ENCODE data around the gene MMP7. TPM values are rescaled to one million over a fixed set of nuclear protein-coding genes. Genes with fewer than 3 reads are reported as not detected.

MMP7 gene
- total RNA-seq, 1 experiment from 2014 or later, result 2.7 TPM

- no peaks in the 10 kb centered on the region for H3K9me3 ChIP-seq (ENCODE audit: control insufficient read depth, insufficient read depth, low read depth, low read length)
- intact Hi-C loops (cut with micrococcal nuclease; ENCODE audit: unreplicated experiment) (no loop called here), in situ Hi-C loops (cut with HindIII; ENCODE audit: low pct_unique_long_range_greater_than_20kb, low sequenced_read_pairs) (no loop called here)
- ChIA-PET CTCF (no interaction called here), POLR2A (no interaction called here)
- DNase-seq (ENCODE audit: low read depth, low spot score), result no peak
- no peak for ATAC-seq
- H3K4me1 ChIP-seq (ENCODE audit: control insufficient read depth, insufficient read depth, low read length), result peaks cover 5% of the 10 kb centered on the region
- TF ChIP-seq CTCF (IDR thresholded peaks at IDR 0.05) (no peak), POLR2AphosphoS5 (IDR thresholded peaks at IDR 0.05; ENCODE audit: low read depth, low read length) (no peak), TCF7L2 (IDR thresholded peaks at IDR 0.05; ENCODE audit: low read depth, low read length) (no peak), REST (IDR thresholded peaks at IDR 0.05; ENCODE audit: insufficient read depth in 1 of 2, low read depth in 2 of 2, low read length in 1 of 2) (no peak), SIN3A (IDR thresholded peaks at IDR 0.05; ENCODE audit: borderline replicate concordance, insufficient read depth, low read depth, low read length) (no peak)
- no peaks in the 10 kb centered on the region for H3K36me3 ChIP-seq (ENCODE audit: control insufficient read depth, insufficient read depth, low read length)
- no peak overlapping the region for H3K4me3 ChIP-seq (ENCODE audit: low read depth in 2 of 2, low read length in 2 of 2)
- BruUV-seq (replicated peaks), result no TSS peak
- H3K27ac ChIP-seq (ENCODE audit: low read length), result no peak overlapping the region; the same call in 1 of the 2 replicates
- no peaks in the 10 kb centered on the region for H3K27me3 ChIP-seq (ENCODE audit: control insufficient read depth, insufficient read depth, low read length)
Measured at GRCh38 chr11:102488208-102488607, 42.3 kb downstream of the MMP7 start.

GRCh38 chr11:102487214-102487613 is 43.3 kb downstream of the MMP7 start:
- TF ChIP-seq CTCF (IDR thresholded peaks at IDR 0.05) (no peak), SIN3A (IDR thresholded peaks at IDR 0.05; ENCODE audit: borderline replicate concordance, insufficient read depth, low read depth, low read length) (no peak), TCF7L2 (IDR thresholded peaks at IDR 0.05; ENCODE audit: low read depth, low read length) (no peak), POLR2AphosphoS5 (IDR thresholded peaks at IDR 0.05; ENCODE audit: low read depth, low read length) (no peak), REST (IDR thresholded peaks at IDR 0.05; ENCODE audit: insufficient read depth in 1 of 2, low read depth in 2 of 2, low read length in 1 of 2) (no peak)
- CTCF ChIA-PET, result no interaction called here
- POLR2A ChIA-PET, result no interaction called here

More at GRCh38 chr11:102487214-102487613, 43.3 kb downstream of the MMP7 start:
- no peaks in the 10 kb centered on the region for H3K36me3 ChIP-seq (ENCODE audit: control insufficient read depth, insufficient read depth, low read length)
- no peak for ATAC-seq
- no peaks in the 10 kb centered on the region for H3K27me3 ChIP-seq (ENCODE audit: control insufficient read depth, insufficient read depth, low read length)
- in situ Hi-C loops (cut with HindIII; ENCODE audit: low pct_unique_long_range_greater_than_20kb, low sequenced_read_pairs), result no loop called here
- no peak for DNase-seq (ENCODE audit: low read depth, low spot score)
- H3K9me3 ChIP-seq (ENCODE audit: control insufficient read depth, insufficient read depth, low read depth, low read length), result no peaks in the 10 kb centered on the region
- H3K27ac ChIP-seq (ENCODE audit: low read length), result no peak overlapping the region
- no TSS peak for BruUV-seq (replicated peaks)
- intact Hi-C loops (cut with micrococcal nuclease; ENCODE audit: unreplicated experiment), result no loop called here
- no peak overlapping the region for H3K4me3 ChIP-seq (ENCODE audit: low read depth in 2 of 2, low read length in 2 of 2)
- 0 out of 2 replicates have a peak, but pooled peaks cover 3% of the 10 kb centered on the region for H3K4me1 ChIP-seq (ENCODE audit: control insufficient read depth, insufficient read depth, low read length)
